Panc1 (cell line): ENCODE data around the gene HOXB2.

Experiments used
- SIN3A ChIP-seq: IDR thresholded peaks from 2 replicates; pipeline ENCODE4 v1.6.1; 2012; ENCODE audit warnings: low read depth, mild to moderate bottlenecking, low read length, moderate library complexity, borderline replicate concordance; ENCODE audit not compliant: insufficient read depth
- TF ChIP-seq, protein P1 (sequence below): fragments of 450-650 bp; IDR thresholded peaks from 2 replicates; pipeline ENCODE4 v1.5.1; 2017; ENCODE audit warnings: mild to moderate bottlenecking

- TF ChIP-seq, protein P1, sequence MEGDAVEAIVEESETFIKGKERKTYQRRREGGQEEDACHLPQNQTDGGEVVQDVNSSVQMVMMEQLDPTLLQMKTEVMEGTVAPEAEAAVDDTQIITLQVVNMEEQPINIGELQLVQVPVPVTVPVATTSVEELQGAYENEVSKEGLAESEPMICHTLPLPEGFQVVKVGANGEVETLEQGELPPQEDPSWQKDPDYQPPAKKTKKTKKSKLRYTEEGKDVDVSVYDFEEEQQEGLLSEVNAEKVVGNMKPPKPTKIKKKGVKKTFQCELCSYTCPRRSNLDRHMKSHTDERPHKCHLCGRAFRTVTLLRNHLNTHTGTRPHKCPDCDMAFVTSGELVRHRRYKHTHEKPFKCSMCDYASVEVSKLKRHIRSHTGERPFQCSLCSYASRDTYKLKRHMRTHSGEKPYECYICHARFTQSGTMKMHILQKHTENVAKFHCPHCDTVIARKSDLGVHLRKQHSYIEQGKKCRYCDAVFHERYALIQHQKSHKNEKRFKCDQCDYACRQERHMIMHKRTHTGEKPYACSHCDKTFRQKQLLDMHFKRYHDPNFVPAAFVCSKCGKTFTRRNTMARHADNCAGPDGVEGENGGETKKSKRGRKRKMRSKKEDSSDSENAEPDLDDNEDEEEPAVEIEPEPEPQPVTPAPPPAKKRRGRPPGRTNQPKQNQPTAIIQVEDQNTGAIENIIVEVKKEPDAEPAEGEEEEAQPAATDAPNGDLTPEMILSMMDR = no peak
- TF ChIP-seq SIN3A = no peak
These were observed 38.7 kb downstream of the HOXB2 start for GRCh38 chr17:48506246-48506645.
